Heart right ventricle (tissue), 16 donors: ENCODE measurements around the gene STK24. TPM values are rescaled to one million over a fixed set of nuclear protein-coding genes. Genes with fewer than 3 reads are reported as not detected.

Experiments
- ATAC-seq, 8 donors: fragments of 200-7000 bp; cut with Tn5 transposase; one replicate each; pipeline ENCODE4 v1.9.1; 2020; ENCODE audit warnings: mild to moderate bottlenecking in 8 of 8, moderate library complexity in 8 of 8, moderate number of reproducible peaks in 1 of 8
- DNase-seq, 2 donors: peaks; one replicate each; pipeline ENCODE4 v3.0.0-alpha.2; 2020
- H3K27ac ChIP-seq, 10 donors: fragments of 200-600 bp; sonication (generic) in 2 of 10; one replicate each; pipeline versions ENCODE4 v1.5.0 to v1.8.0; 2020 to 2022; ENCODE audit warnings: mild to moderate bottlenecking in 3 of 10
- H3K27me3 ChIP-seq, 7 donors: fragments of 200-600 bp; one replicate each; pipeline ENCODE4 v1.8.0; 2021 to 2022; ENCODE audit warnings: mild to moderate bottlenecking in 2 of 7
- H3K36me3 ChIP-seq, 9 donors: fragments of 200-600 bp; sonication (generic) in 1 of 9; one replicate each; pipeline versions ENCODE4 v1.5.0 to v1.8.0; 2020 to 2022; ENCODE audit warnings: mild to moderate bottlenecking in 2 of 9
- H3K4me1 ChIP-seq, 9 donors: fragments of 200-600 bp; sonication (generic) in 1 of 9; one replicate each; pipeline versions ENCODE4 v1.5.0 to v1.8.0; 2020 to 2022; ENCODE audit warnings: mild to moderate bottlenecking in 4 of 9
- H3K4me3 ChIP-seq, 10 donors: fragments of 200-600 bp; sonication (generic) in 2 of 10; one replicate each; pipeline versions ENCODE4 v1.5.0 to v1.8.0; 2020 to 2022; ENCODE audit warnings: mild to moderate bottlenecking in 7 of 10, moderate library complexity in 2 of 10
- H3K9me3 ChIP-seq, 11 donors: fragments of 200-600 bp in 10 of 11; sonication (generic) in 2 of 11; one replicate each; pipeline versions ENCODE4 v1.5.0 to v1.8.0; 2013 to 2022; ENCODE audit warnings: mild to moderate bottlenecking in 2 of 11, control low read depth in 1 of 11, moderate library complexity in 1 of 11
- WGBS, 2 donors: extraction: QIAGEN DNeasy Blood & Tissue Kit; methylation state at CpG; one replicate each; pipeline ENCODE4 v1.1.7; 2013; ENCODE audit warnings: inconsistent platforms in 1 of 2; 5-methylcytosine and 5-hydroxymethylcytosine counted together
- intact Hi-C, 10 donors: fragments of 100-400 bp; cut with DNase I; formaldehyde crosslinking; loops; one replicate each; pipeline versions ENCODE4 v1.11.1 to v1.14.2; 2022
- polyA plus RNA-seq, 2 donors: library from polyadenylated mRNA; stranded (reverse); fragments of 200-250 nt; gene quantifications; one replicate each; pipeline ENCODE4 v1.2.3, GENCODE V29; 2013
- total RNA-seq, 10 donors: library from RNA; stranded (reverse); fragmentation: NEBNext Ultra II Directional in 3 of 10; extraction: Animal tissue kit (Norgen Biotek cat#: 25700) in 3 of 10; gene quantifications; one replicate each; pipeline versions ENCODE4 v1.2.1 to v1.2.4, GENCODE V29; 2021 to 2023
- TF ChIP-seq, protein P1 (sequence below), 9 donors: fragments of 200-600 bp; sonication (generic) in 2 of 9; IDR thresholded peaks; one replicate each; pipeline versions ENCODE4 v1.5.0 to v1.8.0; 2021 to 2022; ENCODE audit warnings: antibody characterized with exemption in 9 of 9, mild to moderate bottlenecking in 5 of 9, moderate library complexity in 1 of 9
- donor health status: Arrhythmogenic right ventricular cardiomyopathy.
- donor health status: ischemic (EF 13 %, LVEDD 7.1; RV severe dilation, severe dysfunction).
- donor health status: healthy with polysubstance abuse.
- donor health status: DM: no; HTN: yes; CAD: no.
- donor health status: DM: no; HTN: no; CAD: no.
- donor health status: ischemic (EF 25% LVEDD 6.9; RV normal size, moderate dysfunction).
- donor health status: ischemic (EF 25% LVEDD 5.7; RV mildly dilated, moderate dysfunction).
- donor health status: healthy.
- donor health status: DM: yes; HTN: yes; CAD: no.
- donor health status: Ischemic cardiomyopathy.
- donor health status: ischemic (EF 35%, LVEDD 5.7; RV mildly dilated, moderate dysfunction).
- donor health status: nonischemic (EF 11% LVEDD 7.7; RV severe dilation, severe dysfunction).
- donor health status: DM: yes; HTN: yes; CAD: no.
- donor health status: PGD.
- donor health status: ischemic (EF 29% LVEDD 5.4; RV normal size, mild dysfunction).
- donor health status: nonischemic (EF 23%, LVEDD 6.1; RV moderate dilation, normal function).

Gene STK24
- total and polyA plus RNA-seq, 12 donors, result 20.8 to 72.9 (median 61.5) TPM

DNA sequence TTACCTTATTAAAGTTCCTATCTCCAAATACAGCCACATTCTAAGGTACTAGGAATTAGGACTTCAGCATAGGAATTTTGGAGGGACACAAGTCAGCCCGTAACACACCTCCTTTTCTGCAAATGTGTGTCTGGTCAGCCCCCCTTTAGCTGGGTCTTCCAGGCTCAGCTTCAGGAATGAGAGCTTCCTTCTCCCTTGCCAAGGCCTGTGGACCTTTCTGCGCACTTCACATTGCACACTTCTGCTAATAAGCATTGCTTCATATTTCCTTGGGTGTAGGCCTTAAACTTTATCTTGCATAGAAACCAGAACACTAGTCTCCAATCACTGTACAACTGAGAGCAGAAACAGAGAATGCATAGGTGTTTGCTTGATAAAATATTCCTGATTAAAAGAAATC is 4.5 kb upstream of the STK24 start:
- no peak for DNase-seq
- Histone ChIP-seq H3K36me3 (no peaks in the 10 kb centered on the region), H3K9me3 (no peaks in the 10 kb centered on the region), H3K27me3 (no peaks in the 10 kb centered on the region), H3K4me3 (no peak overlapping the region), H3K4me1 (peaks cover 0 to 39% (median 22%) of the 10 kb centered on the region in 9 donors), H3K27ac (peak overlapping the region in 1 of 10 donors; percentile 10)
- ATAC-seq, result no peak
- WGBS, 2 donors, result 88 to 93% methylated on average over 2 of the region's 2 CpGs
- intact Hi-C loops, result loop anchor here in 4 of 10 donors (5.0 kb wide), 2 partner anchors 61 to 71 kb away; no protein-coding TSS in a partner anchor
- TF ChIP-seq, protein P1, sequence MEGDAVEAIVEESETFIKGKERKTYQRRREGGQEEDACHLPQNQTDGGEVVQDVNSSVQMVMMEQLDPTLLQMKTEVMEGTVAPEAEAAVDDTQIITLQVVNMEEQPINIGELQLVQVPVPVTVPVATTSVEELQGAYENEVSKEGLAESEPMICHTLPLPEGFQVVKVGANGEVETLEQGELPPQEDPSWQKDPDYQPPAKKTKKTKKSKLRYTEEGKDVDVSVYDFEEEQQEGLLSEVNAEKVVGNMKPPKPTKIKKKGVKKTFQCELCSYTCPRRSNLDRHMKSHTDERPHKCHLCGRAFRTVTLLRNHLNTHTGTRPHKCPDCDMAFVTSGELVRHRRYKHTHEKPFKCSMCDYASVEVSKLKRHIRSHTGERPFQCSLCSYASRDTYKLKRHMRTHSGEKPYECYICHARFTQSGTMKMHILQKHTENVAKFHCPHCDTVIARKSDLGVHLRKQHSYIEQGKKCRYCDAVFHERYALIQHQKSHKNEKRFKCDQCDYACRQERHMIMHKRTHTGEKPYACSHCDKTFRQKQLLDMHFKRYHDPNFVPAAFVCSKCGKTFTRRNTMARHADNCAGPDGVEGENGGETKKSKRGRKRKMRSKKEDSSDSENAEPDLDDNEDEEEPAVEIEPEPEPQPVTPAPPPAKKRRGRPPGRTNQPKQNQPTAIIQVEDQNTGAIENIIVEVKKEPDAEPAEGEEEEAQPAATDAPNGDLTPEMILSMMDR (IDR thresholded peaks at IDR 0.05), result no peak

DNA sequence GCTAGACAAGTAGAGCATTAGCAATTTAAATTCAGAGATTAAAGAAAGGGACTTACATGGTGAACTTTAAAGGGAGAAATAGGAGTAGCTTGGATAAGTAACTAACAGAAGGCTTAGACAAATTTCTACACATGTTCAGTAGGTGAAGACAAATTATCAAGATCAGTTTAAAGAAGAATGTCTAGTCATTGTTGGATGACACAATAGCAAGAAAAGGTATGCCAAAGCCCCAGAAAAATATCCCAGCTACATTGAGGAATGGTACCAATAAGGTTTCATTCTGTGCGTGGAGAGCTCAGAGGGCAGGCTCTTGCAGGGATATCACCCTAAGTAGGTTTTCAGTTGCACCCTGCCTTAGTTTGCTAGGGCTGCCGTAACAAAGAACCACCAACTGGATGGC is 3.5 kb upstream of the STK24 start:
- Histone ChIP-seq H3K4me3 (no peak overlapping the region), H3K4me1 (peaks cover 0 to 44% (median 22%) of the 10 kb centered on the region in 9 donors), H3K9me3 (no peaks in the 10 kb centered on the region), H3K27me3 (no peaks in the 10 kb centered on the region), H3K27ac (no peak overlapping the region), H3K36me3 (no peaks in the 10 kb centered on the region)
- intact Hi-C loops, result loop anchor here in 4 of 10 donors (5.0 kb wide), 2 partner anchors 62 to 72 kb away; no protein-coding TSS in a partner anchor
- DNase-seq, result no peak
- ATAC-seq, result no peak
- 92 to 96% methylated on average over 2 of the region's 2 CpGs for WGBS, 2 donors
- TF ChIP-seq, protein P1 (IDR thresholded peaks at IDR 0.05), result no peak

DNA sequence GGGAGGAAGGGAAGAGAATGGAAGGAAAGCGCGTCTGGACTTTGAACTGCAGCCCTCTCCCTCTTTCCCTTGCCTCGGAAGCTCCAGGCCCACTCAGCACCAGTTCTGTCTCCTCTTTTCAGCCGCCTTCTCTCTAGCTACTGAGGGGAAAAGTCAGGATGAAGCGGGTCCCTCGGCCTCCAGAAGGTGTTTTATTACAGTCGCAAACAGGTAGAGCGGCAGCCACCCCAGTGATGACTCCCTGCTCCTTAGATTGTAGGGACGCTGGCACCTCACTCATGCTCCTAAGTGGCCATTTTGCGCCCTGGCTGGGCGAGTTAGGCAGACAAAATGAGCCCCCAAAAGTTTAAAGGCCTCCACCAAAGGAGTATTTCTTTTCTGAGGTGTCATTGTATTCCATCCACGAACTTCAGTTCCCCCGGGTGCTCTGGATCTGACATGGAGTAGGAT is 954 bp upstream of the STK24 start:
- H3K27ac ChIP-seq, result peak overlapping the region; percentile 96 to 99 (median 98)
- intact Hi-C loops, result loop anchor here in 9 of 10 donors (2.0 to 10.0 kb wide), 12 partner anchors 71 to 133 kb away; no protein-coding TSS in a partner anchor
- TF ChIP-seq, protein P1 (IDR thresholded peaks at IDR 0.05), result no peak
- 26 to 41% methylated on average over 13 of the region's 13 CpGs for WGBS, 2 donors
- H3K36me3 ChIP-seq, result no peaks in the 10 kb centered on the region
- no peaks in the 10 kb centered on the region for H3K27me3 ChIP-seq
- ATAC-seq, result peak in 6 of 8 donors; percentile 1 to 24 (median 12)
- no peak for DNase-seq
- H3K9me3 ChIP-seq, result no peaks in the 10 kb centered on the region
- peaks cover 7 to 70% (median 34%) of the 10 kb centered on the region in 9 donors for H3K4me1 ChIP-seq
- H3K4me3 ChIP-seq, result peak overlapping the region; percentile 49 to 71 (median 64)

GRCh38 chr13:98576200-98576945 is 534 bp downstream of the STK24 start:
- peak overlapping the region; percentile 91 to 98 (median 96) for H3K27ac ChIP-seq
- H3K4me1 ChIP-seq, result peaks cover 11 to 74% (median 40%) of the 10 kb centered on the region in 9 donors
- DNase-seq (peak; percentile 60 to 63), ATAC-seq (peak; percentile 67 to 87 (median 78))
- intact Hi-C loops, result loop anchor here in 9 of 10 donors (2.0 to 10.0 kb wide), 12 partner anchors 69 to 132 kb away; no protein-coding TSS in a partner anchor
- no peaks in the 10 kb centered on the region for H3K9me3 ChIP-seq
- no peaks in the 10 kb centered on the region for H3K36me3 ChIP-seq
- peak overlapping the region; percentile 73 to 99 (median 94) for H3K4me3 ChIP-seq
- no peaks in the 10 kb centered on the region for H3K27me3 ChIP-seq
- 0% methylated on average over 53 to 98 of the region's 98 CpGs for WGBS, 2 donors
- TF ChIP-seq, protein P1 (IDR thresholded peaks at IDR 0.05), result no peak
